GM12864 (cell line): ENCODE measurements around the gene ACTRT2.

ENCODE experiments used
- DNase-seq: peaks from one replicate; pipeline ENCODE4 v3.0.0-alpha.2; 2011; ENCODE audit warnings: low read depth
- H3K4me3 ChIP-seq: 2 replicates; pipeline ENCODE4 v1.5.1; 2011; ENCODE audit warnings: mild to moderate bottlenecking, low read depth, low read length, control low read depth
- TF ChIP-seq, protein P1 (sequence below): IDR thresholded peaks from 2 replicates; pipeline ENCODE4 v1.5.1; 2011; ENCODE audit warnings: low read depth, mild to moderate bottlenecking, moderate library complexity, low read length, control low read depth, inconsistent platforms; ENCODE audit errors: missing control alignments

Gene ACTRT2

DNA sequence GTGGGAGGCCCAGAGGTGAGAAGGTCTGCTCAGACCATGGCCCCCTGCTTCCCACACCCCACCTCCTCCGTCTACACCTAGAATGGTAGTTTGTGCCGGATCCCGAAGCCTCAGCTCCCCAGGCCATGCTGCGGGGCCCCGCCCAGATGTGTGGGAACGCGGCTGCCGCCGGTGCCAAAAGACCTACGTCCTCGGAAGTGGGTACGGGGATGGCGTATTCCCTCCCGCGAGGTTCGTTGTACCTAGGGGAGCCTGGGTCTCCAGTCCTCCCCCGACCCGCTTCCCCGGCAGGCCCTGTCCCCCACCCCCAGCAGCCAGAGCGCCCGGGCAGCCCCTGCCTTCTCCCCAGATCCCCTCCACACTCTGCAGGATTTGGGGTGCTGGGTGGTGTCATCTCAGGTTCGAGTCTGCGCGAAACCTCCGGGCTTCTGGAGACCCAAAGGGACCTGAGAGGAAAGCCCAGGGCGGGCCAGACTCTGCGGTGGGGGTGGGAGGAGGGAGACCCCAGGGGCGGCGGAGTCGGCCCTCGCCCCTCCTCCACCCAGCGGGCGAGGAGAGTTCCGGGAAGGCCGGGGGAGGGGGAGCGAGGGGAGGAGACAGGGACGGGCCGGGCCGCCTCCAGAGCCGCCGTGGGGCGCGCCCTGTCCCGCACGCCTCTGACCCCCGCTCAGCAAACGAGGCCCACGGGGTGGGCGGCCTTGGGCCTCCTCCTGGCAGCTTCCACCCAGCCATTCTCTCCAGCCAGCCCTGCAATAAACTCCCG lies 41.5 kb downstream of the ACTRT2 start:
- TF ChIP-seq, protein P1, sequence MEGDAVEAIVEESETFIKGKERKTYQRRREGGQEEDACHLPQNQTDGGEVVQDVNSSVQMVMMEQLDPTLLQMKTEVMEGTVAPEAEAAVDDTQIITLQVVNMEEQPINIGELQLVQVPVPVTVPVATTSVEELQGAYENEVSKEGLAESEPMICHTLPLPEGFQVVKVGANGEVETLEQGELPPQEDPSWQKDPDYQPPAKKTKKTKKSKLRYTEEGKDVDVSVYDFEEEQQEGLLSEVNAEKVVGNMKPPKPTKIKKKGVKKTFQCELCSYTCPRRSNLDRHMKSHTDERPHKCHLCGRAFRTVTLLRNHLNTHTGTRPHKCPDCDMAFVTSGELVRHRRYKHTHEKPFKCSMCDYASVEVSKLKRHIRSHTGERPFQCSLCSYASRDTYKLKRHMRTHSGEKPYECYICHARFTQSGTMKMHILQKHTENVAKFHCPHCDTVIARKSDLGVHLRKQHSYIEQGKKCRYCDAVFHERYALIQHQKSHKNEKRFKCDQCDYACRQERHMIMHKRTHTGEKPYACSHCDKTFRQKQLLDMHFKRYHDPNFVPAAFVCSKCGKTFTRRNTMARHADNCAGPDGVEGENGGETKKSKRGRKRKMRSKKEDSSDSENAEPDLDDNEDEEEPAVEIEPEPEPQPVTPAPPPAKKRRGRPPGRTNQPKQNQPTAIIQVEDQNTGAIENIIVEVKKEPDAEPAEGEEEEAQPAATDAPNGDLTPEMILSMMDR: no peak
- no peak for DNase-seq
- no peak overlapping the region for H3K4me3 ChIP-seq

DNA sequence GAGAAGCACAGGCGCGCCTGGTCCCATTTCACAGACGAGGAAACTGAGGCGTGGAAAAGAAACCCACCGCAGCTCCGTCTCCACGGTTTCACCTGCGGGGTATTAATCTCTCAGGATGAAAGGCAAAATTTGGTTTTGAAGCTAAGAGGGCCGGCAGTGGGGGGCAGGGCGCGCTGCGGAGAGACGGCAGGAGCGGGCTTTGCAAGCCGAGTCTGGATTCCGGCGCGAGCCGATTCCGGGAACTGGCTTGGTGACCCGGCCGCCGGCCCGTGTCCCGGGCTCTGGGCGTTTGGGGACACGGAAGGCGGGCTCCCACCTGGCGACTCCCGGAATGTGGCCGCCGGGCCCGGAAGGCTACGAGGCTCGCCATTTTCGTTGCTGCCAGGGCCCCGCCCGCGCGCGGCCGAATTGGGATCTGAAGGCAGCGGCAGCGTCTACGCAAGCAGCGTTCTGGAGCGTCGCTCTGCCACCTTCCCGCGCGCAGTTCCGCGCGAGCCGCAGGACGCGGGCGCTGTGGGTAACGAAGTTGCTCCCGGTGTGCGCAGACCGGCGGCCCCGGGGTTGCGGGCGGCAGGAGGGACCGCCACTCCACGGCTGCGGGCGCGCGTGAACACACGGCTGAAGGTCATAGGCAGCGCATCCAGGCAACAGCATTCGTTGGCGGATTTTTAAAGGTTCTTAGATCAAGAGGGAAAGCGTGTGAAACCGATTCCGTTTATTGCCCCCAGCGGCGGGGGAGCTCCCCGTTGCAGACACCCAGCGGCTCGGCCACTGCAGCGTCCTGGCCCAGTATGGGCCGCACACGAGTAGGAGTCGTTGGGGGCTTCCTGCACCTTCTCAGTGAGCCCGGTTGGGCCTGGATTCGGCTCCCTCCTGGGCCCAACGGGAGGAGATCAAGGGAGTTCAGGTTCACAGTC lies 42.4 kb downstream of the ACTRT2 start:
- TF ChIP-seq, protein P1: no peak
- H3K4me3 ChIP-seq: no peak overlapping the region
- DNase-seq: no peak

DNA sequence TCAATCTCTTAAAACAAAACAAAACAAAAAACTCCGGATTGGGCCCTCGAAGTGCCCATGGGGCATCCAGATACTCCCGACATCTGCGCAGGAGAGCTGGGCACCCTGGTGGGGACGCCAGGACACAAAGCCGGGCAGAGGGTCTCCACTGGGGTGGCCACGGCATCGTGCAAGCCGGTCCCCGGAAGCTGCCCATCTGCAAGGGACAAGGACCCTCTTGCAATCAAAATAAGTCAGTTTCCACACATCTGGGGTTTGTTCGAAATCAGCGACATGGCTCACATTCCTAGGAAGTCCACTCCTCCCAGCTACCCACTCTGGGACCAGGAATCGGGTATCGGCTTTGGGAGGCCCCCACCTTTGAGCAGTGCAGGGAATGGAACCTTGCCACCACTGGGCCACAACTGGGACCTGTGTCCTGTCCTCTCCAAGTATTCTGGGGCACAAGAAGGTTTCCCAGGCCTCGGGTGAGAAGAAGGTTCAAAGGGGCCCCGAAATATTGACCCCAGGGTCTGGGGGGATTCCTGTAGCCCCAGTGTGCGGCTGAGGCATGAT lies 43.1 kb downstream of the ACTRT2 start:
- H3K4me3 ChIP-seq: no peak overlapping the region
- no peak for DNase-seq
- TF ChIP-seq, protein P1: no peak

DNA sequence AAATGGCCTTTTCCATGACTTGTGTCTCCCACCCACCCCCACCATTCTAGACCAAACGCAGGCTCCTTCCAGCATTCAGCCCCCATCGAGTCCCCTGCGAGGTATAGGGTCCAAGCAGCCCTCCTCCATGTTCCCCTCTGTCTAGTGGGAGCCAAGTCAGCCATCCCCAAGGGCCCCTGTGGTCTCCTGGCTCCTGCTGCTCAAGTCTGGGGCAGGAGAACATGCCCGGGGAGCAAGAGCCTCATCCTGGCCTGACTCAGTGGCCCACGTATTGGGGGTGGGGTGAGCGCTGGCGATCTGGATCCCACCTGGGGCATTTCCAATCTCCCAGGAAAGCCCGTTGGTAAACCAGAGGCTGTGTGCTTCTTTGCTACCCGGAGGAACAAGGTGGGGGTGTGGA lies 43.6 kb downstream of the ACTRT2 start:
- TF ChIP-seq, protein P1: no peak
- no peak for DNase-seq
- no peak overlapping the region for H3K4me3 ChIP-seq

DNA sequence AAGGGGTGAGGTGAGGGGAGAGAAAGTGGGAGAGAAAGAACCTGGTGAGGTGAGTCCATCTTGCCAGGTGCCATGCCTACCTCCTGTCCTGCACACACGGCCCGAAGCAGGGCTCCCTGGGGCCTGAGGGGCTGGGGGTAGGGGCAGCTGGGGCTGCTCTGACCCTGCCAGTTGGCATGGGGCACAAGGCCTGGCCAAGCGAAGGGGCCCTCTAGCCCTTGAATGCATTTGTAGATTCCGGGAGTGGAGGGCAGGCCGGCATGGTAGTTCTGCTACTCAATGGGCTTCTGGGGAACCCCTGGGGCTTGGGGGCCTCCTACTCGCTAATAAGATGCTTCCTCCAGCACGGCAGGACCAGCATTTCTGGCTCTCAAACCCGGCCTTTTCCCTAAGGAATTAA lies 44.1 kb downstream of the ACTRT2 start:
- no peak for DNase-seq
- TF ChIP-seq, protein P1: no peak
- H3K4me3 ChIP-seq: no peak overlapping the region

- no peak for DNase-seq
- TF ChIP-seq, protein P1: no peak
- no peak overlapping the region for H3K4me3 ChIP-seq
These were observed 44.5 kb downstream of the ACTRT2 start for GRCh38 chr1:3065797-3066196.
